Measurements from ENCODE around the gene OR10D3. TPM values are rescaled to one million over a fixed set of nuclear protein-coding genes. Genes with fewer than 3 reads are reported as not detected.

OR10D3 gene
- total and polyA plus RNA-seq, 7 donors = not detected

DNA sequence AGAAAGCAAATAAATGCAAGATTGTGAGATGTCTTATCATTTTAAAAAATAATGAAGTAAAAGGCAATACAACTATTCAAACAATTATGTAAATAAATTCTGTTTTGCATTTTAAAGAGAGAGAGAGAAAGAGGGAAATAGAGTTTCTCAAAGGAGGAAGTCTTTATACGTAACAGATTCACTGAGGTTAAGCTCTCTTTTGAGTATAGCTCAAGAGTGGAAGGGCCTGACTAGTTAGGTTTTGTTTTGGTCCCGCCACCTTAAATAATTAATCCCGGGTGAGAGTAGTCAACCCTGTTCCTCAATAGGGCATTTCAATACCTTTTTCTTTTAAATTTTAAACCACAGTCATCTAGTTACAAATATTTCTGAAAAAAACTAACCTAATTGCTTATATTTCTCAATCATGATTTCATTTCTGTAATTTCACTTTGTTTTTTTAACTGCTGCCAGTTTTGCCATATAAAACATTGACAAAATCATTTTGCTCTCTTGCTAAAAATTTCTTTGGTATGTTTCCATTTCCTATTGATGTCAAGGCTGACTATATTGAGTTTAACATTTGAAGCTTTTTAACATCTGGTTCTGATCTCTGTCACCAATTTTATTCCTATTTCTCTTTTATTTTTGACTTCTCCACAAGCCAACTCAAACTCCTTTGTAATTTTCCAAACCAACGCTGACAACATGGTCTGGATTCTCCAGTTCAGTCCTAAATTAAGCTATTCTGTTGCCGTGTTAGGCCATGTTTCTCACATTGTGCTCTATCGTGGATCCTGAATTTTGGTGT lies 10.3 kb downstream of the OR10D3 start:
- TF ChIP-seq, protein P1, sequence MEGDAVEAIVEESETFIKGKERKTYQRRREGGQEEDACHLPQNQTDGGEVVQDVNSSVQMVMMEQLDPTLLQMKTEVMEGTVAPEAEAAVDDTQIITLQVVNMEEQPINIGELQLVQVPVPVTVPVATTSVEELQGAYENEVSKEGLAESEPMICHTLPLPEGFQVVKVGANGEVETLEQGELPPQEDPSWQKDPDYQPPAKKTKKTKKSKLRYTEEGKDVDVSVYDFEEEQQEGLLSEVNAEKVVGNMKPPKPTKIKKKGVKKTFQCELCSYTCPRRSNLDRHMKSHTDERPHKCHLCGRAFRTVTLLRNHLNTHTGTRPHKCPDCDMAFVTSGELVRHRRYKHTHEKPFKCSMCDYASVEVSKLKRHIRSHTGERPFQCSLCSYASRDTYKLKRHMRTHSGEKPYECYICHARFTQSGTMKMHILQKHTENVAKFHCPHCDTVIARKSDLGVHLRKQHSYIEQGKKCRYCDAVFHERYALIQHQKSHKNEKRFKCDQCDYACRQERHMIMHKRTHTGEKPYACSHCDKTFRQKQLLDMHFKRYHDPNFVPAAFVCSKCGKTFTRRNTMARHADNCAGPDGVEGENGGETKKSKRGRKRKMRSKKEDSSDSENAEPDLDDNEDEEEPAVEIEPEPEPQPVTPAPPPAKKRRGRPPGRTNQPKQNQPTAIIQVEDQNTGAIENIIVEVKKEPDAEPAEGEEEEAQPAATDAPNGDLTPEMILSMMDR (IDR thresholded peaks at IDR 0.05) = no peak
- DNase-seq = no peak
- 53 to 64% (median 54%) methylated on average over 6 of the region's 6 CpGs for WGBS, 3 donors
- no peak overlapping the region for H3K27ac ChIP-seq
- H3K4me3 ChIP-seq = no peak overlapping the region
- intact Hi-C loops (cut with DNase I) = loop anchor here in 1 of 2 donors (5.0 kb wide), 1 partner anchor 121 kb away; no protein-coding TSS in a partner anchor
- no peaks in the 10 kb centered on the region for H3K36me3 ChIP-seq (ENCODE audit: insufficient read depth in 1 of 2, low read depth in 1 of 2)
- H3K9me3 ChIP-seq = no peaks in the 10 kb centered on the region
- ATAC-seq = no peak
- H3K4me1 ChIP-seq = no peaks in the 10 kb centered on the region
- no peaks in the 10 kb centered on the region for H3K27me3 ChIP-seq (ENCODE audit: insufficient read depth in 3 of 3, low read length in 2 of 3)

DNA sequence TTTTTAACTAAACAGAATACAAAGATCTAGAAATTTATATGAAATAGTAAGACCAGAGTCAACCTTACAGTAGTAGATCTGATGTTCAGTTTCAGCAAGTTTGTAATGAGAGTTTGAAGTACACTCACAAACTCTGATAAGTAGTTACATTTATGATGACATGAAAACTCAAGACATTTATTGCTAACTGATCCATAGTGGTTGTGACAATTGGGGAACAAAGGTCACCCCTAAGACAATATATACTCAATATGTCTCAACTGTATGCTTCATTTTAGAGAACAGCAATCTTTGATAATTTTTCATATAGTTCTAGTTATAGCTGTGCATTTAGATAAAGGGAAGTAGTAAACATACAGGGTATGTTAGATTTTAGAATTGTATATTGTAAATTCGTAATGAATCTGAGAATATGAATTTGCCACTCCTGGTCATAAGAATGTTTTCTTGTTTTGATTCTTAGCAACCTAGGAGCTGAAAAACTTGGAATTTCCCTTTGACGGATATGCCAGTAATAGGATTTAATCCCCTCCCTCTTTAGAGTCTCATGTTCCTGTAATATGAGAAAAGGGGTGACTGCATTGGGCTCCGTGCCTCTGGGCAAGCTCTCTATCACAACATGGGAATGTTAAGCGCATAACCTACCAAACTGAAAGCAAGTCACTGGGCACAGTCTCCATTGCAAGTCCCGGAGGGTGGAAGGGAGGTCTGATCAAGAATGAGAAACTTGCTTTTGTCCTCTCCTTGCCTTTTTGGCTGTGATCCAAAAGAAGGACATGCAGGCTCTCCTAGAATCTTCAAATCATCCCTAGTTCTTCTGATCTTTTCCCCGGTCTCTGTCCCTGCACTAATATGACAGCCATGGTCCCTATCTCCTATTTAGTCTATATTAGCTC lies 11.4 kb downstream of the OR10D3 start:
- 19 to 23% (median 23%) methylated on average over 6 of the region's 6 CpGs for WGBS, 3 donors
- Histone ChIP-seq H3K4me3 (no peak overlapping the region), H3K4me1 (no peaks in the 10 kb centered on the region), H3K27me3 (ENCODE audit: insufficient read depth in 3 of 3, low read length in 2 of 3) (no peaks in the 10 kb centered on the region), H3K9me3 (no peaks in the 10 kb centered on the region), H3K36me3 (ENCODE audit: insufficient read depth in 1 of 2, low read depth in 1 of 2) (no peaks in the 10 kb centered on the region), H3K27ac (no peak overlapping the region)
- intact Hi-C loops (cut with DNase I) = loop anchor here in 1 of 2 donors (5.0 kb wide), 1 partner anchor 122 kb away; no protein-coding TSS in a partner anchor
- no peak for DNase-seq
- ATAC-seq = no peak
- TF ChIP-seq, protein P1 (IDR thresholded peaks at IDR 0.05) = no peak

DNA sequence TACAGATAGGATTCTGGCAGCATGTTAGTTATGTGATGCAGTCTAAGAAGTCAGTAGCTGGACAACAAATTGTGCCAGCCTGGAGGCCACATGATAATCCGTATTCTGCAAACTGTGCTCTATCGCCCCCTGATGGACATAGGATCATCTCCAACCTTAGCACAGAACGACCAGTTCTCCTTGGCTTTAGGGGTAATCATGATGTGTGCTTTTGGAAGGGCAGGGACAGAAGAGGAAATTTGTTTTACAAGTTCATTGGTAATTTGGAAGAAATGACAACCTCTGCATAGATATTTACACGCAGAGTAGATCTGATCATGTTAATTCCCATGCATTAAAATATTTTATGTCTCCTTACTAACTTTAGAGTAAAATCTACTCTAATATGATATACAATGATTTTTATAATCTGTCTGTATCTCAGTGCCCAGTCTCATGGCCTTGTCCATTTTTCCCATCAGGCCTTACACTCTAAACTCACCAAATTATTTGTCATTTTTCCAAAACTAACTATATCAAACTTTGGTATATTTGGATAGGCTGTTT lies 12.1 kb downstream of the OR10D3 start:
- TF ChIP-seq, protein P1 (IDR thresholded peaks at IDR 0.05) = peak; percentile 42
- WGBS, 3 donors = 27 to 33% (median 28%) methylated on average over 4 of the region's 4 CpGs
- ATAC-seq (peak in 2 of 4 donors; percentile 40 to 46), DNase-seq (no peak)
- no peaks in the 10 kb centered on the region for H3K36me3 ChIP-seq (ENCODE audit: insufficient read depth in 1 of 2, low read depth in 1 of 2)
- no peak overlapping the region for H3K4me3 ChIP-seq
- H3K9me3 ChIP-seq = no peaks in the 10 kb centered on the region
- H3K27ac ChIP-seq = no peak overlapping the region
- no peaks in the 10 kb centered on the region for H3K27me3 ChIP-seq (ENCODE audit: insufficient read depth in 3 of 3, low read length in 2 of 3)
- no peaks in the 10 kb centered on the region for H3K4me1 ChIP-seq
- intact Hi-C loops (cut with DNase I) = no loop called here

DNA sequence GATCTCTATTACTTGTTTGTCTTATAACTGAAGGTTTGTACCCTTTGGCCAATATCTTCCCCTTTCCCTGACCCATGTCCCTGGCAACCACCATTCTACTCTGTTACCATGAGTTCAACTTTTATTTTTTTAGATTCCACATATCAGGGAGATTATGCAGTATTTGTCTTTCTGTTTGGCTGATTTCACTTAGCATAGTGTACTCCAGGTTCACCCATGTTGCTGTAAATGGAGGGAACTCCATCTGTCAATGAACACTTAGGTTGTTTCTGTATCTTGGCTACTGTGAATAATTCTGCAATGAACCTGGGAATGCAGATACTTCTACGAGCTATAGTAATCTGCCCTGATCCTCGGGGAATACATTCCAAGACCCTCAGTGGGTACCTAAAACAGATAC lies 14.9 kb downstream of the OR10D3 start:
- intact Hi-C loops (cut with DNase I) = no loop called here
- Histone ChIP-seq H3K9me3 (no peaks in the 10 kb centered on the region), H3K36me3 (ENCODE audit: insufficient read depth in 1 of 2, low read depth in 1 of 2) (no peaks in the 10 kb centered on the region), H3K4me3 (no peak overlapping the region), H3K27ac (no peak overlapping the region), H3K27me3 (ENCODE audit: insufficient read depth in 3 of 3, low read length in 2 of 3) (no peaks in the 10 kb centered on the region), H3K4me1 (no peaks in the 10 kb centered on the region)
- ATAC-seq = no peak
- TF ChIP-seq, protein P1 (IDR thresholded peaks at IDR 0.05) = no peak
- DNase-seq = no peak
- 72 to 73% (median 73%) methylated on average over 2 of the region's 2 CpGs for WGBS, 3 donors
